HG02870 (cell line): Measurements from ENCODE around the gene ZNF521.

Source experiments
- ATAC-seq: cut with Tn5 transposase; IDR thresholded peaks from one replicate; pipeline ENCODE4 v1.9.1; 2021; ENCODE audit warnings: mild to moderate bottlenecking, moderate library complexity; ENCODE audit not compliant: unreplicated experiment

The ZNF521 gene

DNA sequence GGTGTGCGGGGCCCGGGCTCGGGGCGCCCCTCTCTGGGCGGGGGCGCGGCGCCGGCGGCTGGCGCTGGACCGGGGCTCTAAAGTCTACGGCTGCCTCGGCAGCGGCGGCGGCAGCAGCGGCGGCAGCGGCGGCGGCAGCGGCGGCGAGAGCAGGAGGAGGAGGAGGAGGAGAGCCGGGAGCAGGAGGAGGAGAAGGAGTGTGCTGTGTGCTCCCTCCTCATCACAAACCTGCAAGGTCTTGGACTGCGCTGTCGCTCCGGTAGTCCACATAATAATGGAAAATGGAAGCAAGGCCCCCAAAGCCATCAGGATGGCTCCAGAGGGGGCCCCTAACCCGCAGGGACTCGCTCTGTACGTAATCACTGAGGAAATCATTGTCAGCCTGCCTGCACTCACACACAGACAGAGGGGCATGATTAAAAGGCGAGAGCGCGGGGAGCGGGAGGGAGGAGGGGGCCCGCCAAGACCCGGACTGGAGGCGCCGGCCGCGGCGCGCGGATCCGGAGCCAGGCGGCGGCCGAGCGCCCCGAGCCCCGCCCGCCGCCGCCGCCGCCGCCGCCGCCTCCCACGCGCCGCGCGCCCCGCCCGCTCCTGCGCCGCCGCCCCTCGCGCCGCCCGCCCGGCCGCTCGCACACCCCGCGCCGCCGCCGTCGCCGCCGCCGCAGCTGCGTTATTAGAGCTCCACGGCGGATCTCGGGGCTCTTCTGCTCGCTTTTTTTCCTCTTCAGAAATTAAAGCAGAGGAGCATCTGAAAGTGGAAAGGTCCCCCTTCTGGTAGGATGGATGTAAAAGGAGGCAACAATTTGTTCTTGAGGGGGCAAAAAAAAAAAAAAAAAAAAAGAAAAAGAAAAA lies at the start of gene ZNF521:
Gene ZNF521, minus strand, starts transcription at position 390 of the 852 bp plus-strand sequence. CDS start 1,220 bp downstream, outside the sequence.
- peak; percentile 69 for ATAC-seq

DNA sequence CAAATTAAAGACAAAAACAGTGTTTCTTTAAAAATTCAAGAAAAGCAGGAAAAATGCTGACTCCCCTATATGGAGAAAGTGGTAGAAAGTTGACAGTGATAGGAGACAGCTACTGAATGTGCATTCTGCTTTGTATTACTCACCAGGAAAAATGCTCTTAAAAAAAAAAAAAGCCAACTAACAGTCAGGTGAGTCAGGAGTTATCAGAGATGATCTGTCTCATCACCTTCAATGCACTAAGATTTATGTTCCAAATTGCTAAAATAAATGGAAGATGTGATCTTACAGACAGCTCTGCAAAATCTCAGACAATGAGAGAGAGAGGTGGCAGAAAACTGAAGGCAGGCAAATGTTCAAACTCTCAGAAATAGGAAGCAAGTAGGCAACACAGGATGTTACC lies 47.6 kb upstream of the ZNF521 start:
- ATAC-seq, result no peak

DNA sequence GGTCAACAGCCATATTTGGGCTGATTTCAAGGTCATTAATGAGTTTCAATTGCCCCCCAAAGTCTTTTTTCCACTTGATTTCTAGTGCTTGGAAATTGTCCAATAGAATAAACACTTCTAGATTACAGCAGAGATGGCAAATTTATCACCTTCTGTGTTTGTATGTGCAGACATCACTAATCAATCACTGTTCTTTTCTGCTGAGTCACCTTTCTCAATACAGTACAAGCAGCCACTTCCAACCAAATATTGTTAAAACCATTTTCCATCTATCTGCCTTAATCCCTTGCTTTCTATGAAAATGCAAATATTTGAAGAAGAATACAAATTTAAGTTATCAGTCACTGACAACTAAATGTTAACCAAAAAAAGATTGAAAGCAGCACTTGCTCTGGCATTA lies 40.2 kb upstream of the ZNF521 start:
- no peak for ATAC-seq

DNA sequence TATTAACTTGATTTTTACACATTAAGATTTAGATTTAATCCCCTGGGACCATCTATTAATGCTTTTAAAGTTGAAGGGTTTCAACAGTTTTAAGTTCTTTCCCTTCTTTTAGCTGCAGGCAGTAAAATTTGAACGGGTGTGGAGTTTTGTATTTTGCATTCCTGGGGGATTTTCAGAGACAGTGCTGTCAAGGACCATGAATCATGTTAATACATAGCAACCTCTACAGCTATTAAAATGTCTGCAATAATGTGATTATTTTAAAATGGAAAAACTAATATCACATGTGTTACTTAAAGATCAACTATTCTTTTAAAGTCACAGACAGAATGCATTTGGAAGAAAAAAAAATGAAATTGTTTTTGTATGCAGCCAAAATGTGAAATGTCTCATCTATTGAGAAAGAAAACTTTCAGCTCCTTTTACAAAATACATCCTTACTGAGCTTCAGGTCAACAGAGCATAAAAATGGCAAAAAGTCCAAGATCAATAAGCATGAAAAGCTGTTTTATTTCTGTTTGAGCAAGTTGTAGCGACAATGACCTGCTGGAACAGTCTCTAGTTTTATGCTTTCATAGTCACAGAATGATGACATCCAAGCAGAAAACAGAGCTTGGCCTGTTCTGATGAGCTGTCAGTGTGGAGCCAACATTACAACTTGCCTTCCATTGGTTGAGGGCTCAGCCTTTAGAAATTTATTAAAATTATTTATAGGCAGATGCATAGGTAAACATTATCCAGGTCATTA lies 21.6 kb upstream of the ZNF521 start:
- no peak for ATAC-seq

DNA sequence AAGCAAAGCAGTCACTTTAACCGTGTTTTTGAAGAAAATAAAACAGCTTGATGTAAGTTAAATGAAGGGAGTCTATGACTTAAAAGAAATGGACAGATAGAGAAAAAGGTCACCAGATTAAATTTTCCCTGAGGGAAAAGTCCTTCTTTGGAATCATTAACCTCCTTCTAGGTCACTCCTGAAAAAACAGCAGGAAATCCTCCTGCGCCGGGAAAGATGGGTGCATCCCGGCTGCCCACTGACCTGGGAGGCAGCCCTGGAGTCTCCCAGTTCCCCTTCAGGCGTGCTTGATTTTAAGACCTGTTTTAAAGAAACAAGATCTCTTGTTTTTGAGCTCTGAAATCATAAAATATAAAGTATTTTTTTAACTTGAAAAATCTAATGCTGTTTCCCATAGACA lies 18.4 kb upstream of the ZNF521 start:
- ATAC-seq, result no peak

DNA sequence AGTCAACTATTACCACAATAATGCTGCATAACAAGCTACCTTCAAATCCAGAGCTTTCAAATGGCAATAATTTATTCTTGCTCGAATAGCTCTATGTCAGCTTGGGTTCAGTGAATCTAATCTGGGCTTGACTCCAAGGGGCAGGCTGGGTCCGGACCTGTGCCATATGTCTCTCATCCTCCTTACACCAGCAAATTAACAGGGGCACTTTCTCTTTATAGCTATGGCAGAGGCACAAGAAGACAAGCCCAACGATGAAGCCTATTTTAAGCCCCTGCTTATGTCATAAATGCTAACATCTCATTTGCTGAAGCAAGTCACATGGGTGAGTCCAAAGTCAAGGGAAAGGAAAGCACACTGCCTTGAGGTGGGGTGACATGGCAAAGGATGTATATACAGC lies 13.3 kb upstream of the ZNF521 start:
- no peak for ATAC-seq

DNA sequence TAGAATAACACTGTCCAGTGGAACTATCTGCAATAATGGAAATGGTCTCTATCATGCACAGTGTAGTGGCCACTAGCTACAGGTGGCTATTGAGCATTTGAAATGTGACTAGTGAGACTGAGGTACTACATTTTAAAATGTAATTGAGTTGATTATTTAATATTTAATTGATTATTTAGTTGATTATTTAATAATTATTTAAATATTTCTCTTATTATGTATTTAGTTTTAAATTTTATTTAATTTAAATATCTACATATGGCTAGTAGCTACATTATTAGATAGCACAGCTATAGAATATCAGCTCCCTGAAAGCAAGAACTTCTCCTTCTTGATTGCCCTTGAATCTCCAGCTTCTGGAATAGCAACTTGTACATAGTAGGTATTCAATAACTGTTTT lies 12.8 kb upstream of the ZNF521 start:
- no peak for ATAC-seq

DNA sequence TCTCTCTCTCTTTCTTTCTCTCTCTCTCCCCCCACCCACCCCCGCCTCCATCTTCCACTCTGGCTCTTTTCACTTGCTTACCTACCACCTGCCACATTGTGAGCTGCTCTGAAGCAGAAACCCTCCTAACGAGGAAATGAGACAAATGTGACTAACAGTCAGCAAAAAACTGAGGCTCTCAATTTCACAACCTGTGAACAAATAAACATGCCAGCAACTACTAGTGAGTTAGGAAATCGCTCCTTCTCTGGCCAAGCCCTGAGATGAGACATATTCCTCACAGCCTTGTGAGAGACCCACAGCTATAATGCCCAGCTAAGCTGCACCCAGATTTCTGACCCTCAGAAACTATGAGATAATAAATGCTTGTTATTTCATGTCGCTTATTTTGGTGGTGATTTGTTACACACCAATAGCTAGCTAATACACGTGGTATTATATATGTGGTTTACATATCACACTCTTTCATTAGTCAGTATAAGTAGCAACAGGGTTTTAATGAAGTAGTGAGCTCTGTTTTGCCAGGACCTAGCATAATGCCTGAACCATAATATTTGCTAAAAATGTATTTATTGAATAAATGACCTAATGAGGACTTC lies 8.4 kb upstream of the ZNF521 start:
- no peak for ATAC-seq

DNA sequence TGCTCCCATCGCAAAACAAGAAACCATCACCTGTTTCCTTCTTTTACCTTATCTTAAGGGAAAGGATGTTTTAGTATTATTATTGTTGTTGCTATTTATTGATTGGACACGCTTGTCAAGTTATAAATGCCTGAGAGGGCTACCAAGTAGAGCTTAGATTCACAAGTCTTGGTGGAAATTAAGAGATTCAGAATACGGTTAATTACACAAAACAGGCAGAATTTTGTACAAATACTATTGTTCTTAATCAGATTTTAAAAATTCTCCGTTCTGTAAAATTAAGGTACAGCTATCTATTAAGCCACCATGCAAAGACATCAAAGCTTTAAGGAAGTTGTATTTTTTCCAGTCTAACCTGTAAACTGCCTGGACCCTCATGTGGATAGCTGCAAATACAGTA lies 1.1 kb upstream of the ZNF521 start:
- no peak for ATAC-seq

DNA sequence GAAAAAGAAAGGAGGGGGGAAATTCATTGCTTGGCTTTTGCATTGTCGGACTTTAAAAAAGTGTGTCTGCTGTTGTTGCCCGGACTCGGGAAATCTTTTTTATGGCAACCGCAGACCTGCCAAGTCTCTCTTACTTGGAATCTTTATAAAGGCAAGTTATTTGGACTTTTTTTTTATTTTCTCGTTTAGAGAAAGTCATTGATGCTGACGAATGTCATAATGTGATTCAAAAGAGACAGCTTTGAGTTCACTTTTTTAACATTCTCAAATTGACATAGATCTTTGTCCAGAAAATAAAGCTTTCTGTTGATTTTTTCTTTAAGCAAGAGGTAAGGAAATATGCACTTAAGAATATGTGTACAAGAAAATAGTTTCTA lies 651 bp upstream of the ZNF521 start:
- no peak for ATAC-seq

DNA sequence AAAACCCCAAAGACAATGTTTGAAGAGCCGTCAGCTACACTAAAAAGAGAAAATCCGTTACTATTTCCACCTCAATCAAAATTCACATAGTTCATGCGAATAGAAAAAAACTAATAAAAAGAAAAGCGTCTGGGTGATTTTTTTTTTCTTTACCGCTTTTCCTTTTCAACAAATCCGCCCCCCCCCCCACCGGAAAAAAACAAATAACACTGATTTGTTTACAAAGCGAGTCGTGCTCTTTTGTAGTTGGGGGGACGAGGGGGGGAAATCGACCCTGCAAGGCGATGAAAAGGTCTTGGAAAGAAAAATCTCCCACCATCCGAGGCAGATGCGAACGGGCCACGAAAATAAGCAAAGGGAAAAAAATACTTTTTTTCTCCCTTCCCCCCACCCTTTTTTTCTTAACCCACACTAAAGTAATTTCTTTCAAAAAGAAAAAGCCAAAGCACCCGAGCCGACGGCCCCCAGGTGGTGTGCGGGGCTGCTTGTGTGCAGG lies 638 bp downstream of the ZNF521 start:
- no peak for ATAC-seq

DNA sequence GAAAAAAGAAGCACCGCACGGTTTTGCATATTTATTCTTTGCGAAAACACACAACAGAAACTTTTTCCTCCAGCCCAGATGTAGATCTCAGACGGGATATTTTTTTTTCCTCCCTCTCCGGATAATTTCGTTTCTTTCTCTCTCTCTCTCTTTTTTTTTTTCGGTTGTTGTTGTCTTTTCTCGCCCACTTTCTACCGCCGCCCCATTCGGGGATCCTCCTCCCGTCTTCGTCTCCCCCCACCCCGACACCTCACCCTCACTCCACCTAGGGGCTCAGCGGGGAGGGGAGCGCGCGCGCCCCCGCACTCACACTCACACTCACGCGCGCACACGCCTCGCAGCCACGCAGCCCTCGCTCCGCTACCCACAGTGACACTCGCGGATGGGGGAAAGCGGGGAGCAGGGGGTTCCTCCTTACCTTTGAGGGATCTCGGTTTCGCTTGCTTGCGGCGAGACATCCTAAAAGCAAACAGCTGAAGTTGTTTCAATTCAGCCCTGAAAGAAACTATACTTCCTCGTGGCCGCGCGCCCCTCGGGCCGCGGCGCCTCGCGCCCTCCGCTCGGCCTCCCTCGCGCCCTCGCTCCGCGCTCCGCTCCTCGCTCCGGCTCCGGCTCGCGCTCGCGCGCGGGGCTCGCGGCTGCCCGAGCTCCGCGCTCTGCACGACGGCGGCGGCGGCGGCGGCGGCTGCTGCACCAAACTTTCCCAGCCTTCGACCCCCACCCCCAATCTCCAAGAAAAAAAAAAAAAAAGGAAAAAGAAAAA lies 1.3 kb downstream of the ZNF521 start:
- ATAC-seq, result peak; percentile 46

DNA sequence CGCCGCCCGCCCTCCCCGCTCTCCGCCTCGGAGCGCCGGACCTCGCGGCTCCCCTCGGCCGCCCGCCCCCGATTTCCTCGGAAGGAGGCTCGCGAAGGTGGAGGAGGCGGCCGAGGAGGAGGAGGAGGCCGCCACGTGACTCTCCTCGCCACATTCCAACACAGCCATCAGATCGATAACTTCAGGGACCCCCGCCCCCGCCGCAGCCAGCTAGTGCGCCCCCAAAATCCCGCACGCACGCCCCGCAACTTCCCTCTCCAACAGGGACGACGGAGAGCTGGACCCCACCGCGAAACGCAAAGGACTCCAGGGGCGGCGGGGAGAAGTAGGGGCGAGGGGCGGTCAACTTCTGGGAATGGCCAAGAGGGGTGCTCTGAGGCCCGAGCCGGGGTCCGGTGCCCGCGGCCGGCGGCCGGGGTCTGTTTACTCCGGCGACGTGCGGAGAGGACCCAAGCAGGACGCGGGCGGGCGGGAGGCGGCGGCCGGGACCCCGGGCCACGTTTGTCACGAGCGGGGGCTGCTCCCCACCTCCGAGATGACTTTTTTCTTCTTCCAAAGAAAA lies 2.0 kb downstream of the ZNF521 start:
- no peak for ATAC-seq

DNA sequence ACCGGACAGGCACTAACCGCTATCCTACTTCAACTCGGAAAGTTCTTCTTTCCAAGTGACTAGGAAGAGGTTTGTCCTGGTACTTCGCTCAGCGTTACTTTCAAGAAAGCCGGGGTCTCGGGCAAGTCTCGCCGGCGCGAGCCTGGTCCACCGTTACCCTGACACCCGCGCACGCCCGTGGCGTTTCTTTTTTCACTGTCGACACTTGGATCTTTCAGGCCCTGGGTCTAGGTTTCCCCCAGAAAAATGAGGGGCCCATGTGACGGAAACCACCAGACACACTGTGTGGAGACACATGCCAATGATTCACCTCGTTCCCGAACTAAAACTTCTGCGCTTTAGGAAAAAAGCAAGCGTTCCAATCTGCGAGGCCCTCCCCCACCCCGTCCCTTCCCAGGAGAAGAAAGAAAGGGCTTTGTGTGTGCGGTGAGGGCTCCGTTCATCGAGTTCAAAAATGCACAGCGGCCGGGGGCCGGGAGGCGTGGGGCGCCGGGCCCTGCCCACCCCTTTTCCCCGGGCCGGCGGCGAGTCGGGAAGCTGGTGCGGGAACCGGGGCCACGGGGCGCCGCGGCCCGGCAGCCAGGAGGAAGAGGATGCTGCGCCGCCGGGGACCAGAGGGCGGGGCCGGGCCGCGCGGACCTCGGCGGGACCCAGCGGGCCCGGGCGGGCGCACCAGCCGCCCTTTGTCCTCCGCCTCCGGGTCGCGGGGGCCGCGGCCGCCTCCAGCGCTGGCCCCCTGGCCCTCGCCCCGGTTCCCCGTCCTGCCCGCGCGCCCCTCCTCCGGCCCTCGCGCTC lies 2.6 kb downstream of the ZNF521 start:
- no peak for ATAC-seq

DNA sequence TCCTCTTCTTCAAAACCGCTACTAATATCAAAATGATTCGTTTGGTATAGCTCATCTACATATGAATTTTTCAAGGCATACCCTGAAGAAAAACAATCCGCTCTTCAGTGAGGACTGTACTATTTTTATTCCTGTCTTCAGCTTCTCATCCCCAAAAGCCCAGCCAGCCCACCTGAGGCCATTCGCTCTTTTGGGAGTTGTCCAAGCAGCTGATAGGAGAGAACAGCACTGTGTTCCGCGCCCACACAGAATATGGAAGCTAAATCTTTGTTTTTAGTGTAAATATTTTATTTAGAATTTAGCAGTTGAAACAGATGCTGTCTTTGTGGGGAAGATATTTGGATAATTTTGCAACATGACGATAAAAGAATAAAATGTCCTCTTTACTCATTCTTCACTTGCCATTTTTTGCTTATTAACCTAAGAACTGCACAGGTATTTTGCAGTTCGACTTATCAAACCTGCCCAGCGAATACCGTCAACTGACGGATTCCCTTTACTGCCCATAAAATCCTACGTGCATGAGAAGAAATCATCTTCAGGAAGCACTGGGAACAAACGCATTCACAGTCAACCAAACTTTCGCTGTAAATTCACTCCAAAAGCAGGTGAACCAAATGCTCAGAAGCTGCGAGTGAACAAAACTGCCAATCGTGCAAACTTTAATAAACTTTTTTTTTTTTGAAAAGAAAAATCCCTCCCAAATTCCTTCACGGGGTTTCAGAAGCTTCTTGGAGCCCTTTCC lies 3.4 kb downstream of the ZNF521 start:
- no peak for ATAC-seq

DNA sequence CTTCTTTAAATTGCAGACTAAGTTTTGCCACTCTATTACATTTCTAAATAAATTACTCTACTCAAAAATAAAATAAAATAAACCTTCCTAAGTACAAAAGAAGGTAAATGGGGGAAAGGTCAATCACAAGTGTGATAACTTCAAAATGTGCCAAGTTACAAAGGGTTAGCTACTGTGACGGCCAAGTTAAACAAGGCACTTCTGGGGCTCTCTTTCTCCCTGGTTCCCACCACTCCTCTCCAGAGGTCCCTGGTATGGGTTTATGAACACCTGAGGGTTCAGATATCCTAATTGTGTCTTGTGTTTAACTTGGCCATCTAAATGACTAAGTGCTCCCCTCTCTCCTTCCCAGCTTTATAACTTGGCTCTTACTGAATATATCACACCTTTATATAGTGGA lies 5.4 kb downstream of the ZNF521 start:
- ATAC-seq, result no peak

DNA sequence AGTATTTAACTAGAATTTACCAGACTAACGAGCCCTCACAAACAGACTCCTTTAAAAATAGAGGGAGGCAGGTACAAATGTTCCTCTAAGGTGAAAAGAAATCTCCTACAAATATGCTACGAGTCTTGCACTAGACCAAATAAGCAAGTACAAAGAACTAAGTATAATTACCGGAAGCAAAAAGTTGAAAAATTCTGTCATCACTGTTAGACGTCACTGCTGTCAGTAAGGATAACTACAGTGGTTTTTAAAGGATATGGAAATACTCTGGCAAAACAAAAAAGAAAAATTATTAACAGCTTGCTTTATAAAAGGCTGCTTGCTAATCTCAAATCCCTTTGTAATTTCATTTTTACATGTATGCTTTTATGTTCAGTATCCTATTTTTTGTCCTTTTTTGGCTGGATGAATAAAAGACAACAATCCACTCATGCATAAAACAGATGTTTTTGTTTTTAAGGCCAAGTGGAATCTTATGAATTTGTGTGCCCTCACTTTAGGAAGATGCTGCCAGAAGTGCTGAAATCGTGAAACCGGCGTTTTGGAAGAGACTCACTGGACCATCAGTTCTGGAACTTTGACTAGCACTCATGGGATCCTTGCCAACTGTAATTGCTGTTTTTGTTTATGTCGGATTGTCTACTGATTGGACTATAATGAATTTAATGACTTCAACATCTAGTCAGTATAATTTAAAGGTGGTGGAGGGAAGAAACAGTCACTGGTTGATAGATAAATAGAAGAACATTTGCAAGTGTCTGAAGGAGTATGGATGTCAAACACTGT lies 6.7 kb downstream of the ZNF521 start:
- ATAC-seq, result no peak

DNA sequence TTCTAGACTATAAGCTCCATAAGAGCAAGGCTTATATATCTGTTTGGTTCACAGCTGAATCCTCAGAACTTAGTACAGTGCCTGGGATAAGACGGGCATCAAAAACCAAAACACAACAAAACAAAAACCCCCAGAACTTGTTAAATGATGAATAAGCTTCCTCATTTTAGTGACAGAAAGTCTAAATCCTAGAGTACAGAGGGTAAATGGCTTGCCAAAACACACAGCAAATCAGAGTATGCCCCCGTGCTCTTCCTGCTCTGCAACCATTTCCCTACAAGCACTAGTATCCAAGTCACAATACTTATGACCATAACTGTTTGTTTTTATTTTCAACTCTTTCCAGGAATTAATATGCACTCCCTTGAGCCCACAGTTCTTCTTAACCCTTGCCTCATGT lies 10.1 kb downstream of the ZNF521 start:
- no peak for ATAC-seq
